Measurements from ENCODE around the gene CMC2.

The CMC2 gene

GRCh38 chr16:81014672-81015071, 8.0 kb upstream of the CMC2 start:
- no CpG with 5 or more reads among the region's 2 CpGs for WGBS (ENCODE audit: extremely low coverage, insufficient coverage, insufficient read length)
- Histone ChIP-seq H2AK5ac (ENCODE audit: low read length) (no peak overlapping the region), H3K14ac (ENCODE audit: low read length) (no peak overlapping the region), H4K91ac (ENCODE audit: low read depth, low read length) (no peak overlapping the region), H2BK12ac (ENCODE audit: low read length) (no peak overlapping the region), H2BK5ac (ENCODE audit: low read depth, low read length, poor library complexity) (no peak overlapping the region), H3K79me1 (ENCODE audit: low read length) (no peaks in the 10 kb centered on the region), H3K4me1 (ENCODE audit: control insufficient read depth in 1 of 2, insufficient read depth in 2 of 2, low read length in 2 of 2) (no peaks in the 10 kb centered on the region), H2AFZ (ENCODE audit: insufficient read depth, low read length, poor library complexity) (no peak overlapping the region), H3K18ac (ENCODE audit: low read length) (no peak overlapping the region), H3K79me2 (ENCODE audit: control insufficient read depth, insufficient read depth, low read length, poor library complexity) (no peaks in the 10 kb centered on the region), H3K4me2 (ENCODE audit: low read length) (no peak overlapping the region), H3K27ac (ENCODE audit: low read depth, low read length) (no peak overlapping the region), H3K23ac (ENCODE audit: low read length) (no peak overlapping the region), H3K4me3 (ENCODE audit: low read depth, low read length) (no peak overlapping the region), H3K27me3 (ENCODE audit: insufficient read depth, low read length) (no peaks in the 10 kb centered on the region), H3K9me3 (ENCODE audit: insufficient read depth, low read depth, low read length) (no peaks in the 10 kb centered on the region), H3K36me3 (ENCODE audit: control insufficient read depth in 1 of 2, insufficient read depth in 2 of 2, low read length in 2 of 2) (peaks cover 40 to 45% of the 10 kb centered on the region in 2 experiments), H4K12ac (ENCODE audit: low read depth, low read length) (no peak overlapping the region), H2BK120ac (ENCODE audit: insufficient read depth, low read length, poor library complexity) (no peak overlapping the region), H3K9ac (ENCODE audit: low read length) (no peak overlapping the region), H3K4ac (ENCODE audit: low read depth, low read length) (no peak overlapping the region), H4K8ac (ENCODE audit: low read depth, low read length) (no peak overlapping the region)
- DNase-seq, result no peak

- Histone ChIP-seq H3K27me3 (ENCODE audit: insufficient read depth, low read length) (no peaks in the 10 kb centered on the region), H3K4me1 (ENCODE audit: control insufficient read depth in 1 of 2, insufficient read depth in 2 of 2, low read length in 2 of 2) (peaks cover 0 to 3% of the 10 kb centered on the region in 2 experiments), H2AFZ (ENCODE audit: insufficient read depth, low read length, poor library complexity) (no peak overlapping the region), H3K36me3 (ENCODE audit: control insufficient read depth in 1 of 2, insufficient read depth in 2 of 2, low read length in 2 of 2) (peaks cover 29 to 34% of the 10 kb centered on the region in 2 experiments), H3K18ac (ENCODE audit: low read length) (no peak overlapping the region), H2BK12ac (ENCODE audit: low read length) (no peak overlapping the region), H2BK120ac (ENCODE audit: insufficient read depth, low read length, poor library complexity) (no peak overlapping the region), H2BK5ac (ENCODE audit: low read depth, low read length, poor library complexity) (no peak overlapping the region), H3K4me3 (ENCODE audit: low read depth, low read length) (no peak overlapping the region), H3K23ac (ENCODE audit: low read length) (no peak overlapping the region), H3K4me2 (ENCODE audit: low read length) (no peak overlapping the region), H3K27ac (ENCODE audit: low read depth, low read length) (no peak overlapping the region), H3K79me2 (ENCODE audit: control insufficient read depth, insufficient read depth, low read length, poor library complexity) (peaks cover under 1% of the 10 kb centered on the region), H2AK5ac (ENCODE audit: low read length) (no peak overlapping the region), H3K14ac (ENCODE audit: low read length) (no peak overlapping the region), H3K79me1 (ENCODE audit: low read length) (no peaks in the 10 kb centered on the region), H4K91ac (ENCODE audit: low read depth, low read length) (no peak overlapping the region), H3K4ac (ENCODE audit: low read depth, low read length) (no peak overlapping the region), H3K9ac (ENCODE audit: low read length) (no peak overlapping the region), H3K9me3 (ENCODE audit: insufficient read depth, low read depth, low read length) (no peaks in the 10 kb centered on the region), H4K12ac (ENCODE audit: low read depth, low read length) (no peak overlapping the region), H4K8ac (ENCODE audit: low read depth, low read length) (no peak overlapping the region)
- no CpG with 5 or more reads among the region's 3 CpGs for WGBS (ENCODE audit: extremely low coverage, insufficient coverage, insufficient read length)
- no peak for DNase-seq
Measured at GRCh38 chr16:81012974-81013373, 6.3 kb upstream of the CMC2 start.

- no peak overlapping the region for H3K18ac ChIP-seq (ENCODE audit: low read length)
- no peak overlapping the region for H2BK120ac ChIP-seq (ENCODE audit: insufficient read depth, low read length, poor library complexity)
- H2BK5ac ChIP-seq (ENCODE audit: low read depth, low read length, poor library complexity), result no peak overlapping the region
- H3K36me3 ChIP-seq (ENCODE audit: control insufficient read depth in 1 of 2, insufficient read depth in 2 of 2, low read length in 2 of 2), result peaks cover 11 to 13% of the 10 kb centered on the region in 2 experiments
- no CpG with 5 or more reads among the region's 12 CpGs for WGBS (ENCODE audit: extremely low coverage, insufficient coverage, insufficient read length)
- H2BK12ac ChIP-seq (ENCODE audit: low read length), result no peak overlapping the region
- peak overlapping the region; percentile 57 for H3K4ac ChIP-seq (ENCODE audit: low read depth, low read length)
- H3K4me3 ChIP-seq (ENCODE audit: low read depth, low read length), result no peak overlapping the region
- peaks cover 14% of the 10 kb centered on the region for H3K79me2 ChIP-seq (ENCODE audit: control insufficient read depth, insufficient read depth, low read length, poor library complexity)
- peaks cover 2 to 3% of the 10 kb centered on the region in 2 experiments for H3K4me1 ChIP-seq (ENCODE audit: control insufficient read depth in 1 of 2, insufficient read depth in 2 of 2, low read length in 2 of 2)
- no peak overlapping the region for H4K12ac ChIP-seq (ENCODE audit: low read depth, low read length)
- H3K27me3 ChIP-seq (ENCODE audit: insufficient read depth, low read length), result no peaks in the 10 kb centered on the region
- H3K27ac ChIP-seq (ENCODE audit: low read depth, low read length), result no peak overlapping the region
- H3K9ac ChIP-seq (ENCODE audit: low read length), result no peak overlapping the region
- no peaks in the 10 kb centered on the region for H3K9me3 ChIP-seq (ENCODE audit: insufficient read depth, low read depth, low read length)
- DNase-seq, result no peak
- peak overlapping the region; percentile 55 for H3K4me2 ChIP-seq (ENCODE audit: low read length)
- no peak overlapping the region for H4K8ac ChIP-seq (ENCODE audit: low read depth, low read length)
- H2AK5ac ChIP-seq (ENCODE audit: low read length), result no peak overlapping the region
- H4K91ac ChIP-seq (ENCODE audit: low read depth, low read length), result no peak overlapping the region
- H3K14ac ChIP-seq (ENCODE audit: low read length), result no peak overlapping the region
- no peak overlapping the region for H2AFZ ChIP-seq (ENCODE audit: insufficient read depth, low read length, poor library complexity)
- H3K23ac ChIP-seq (ENCODE audit: low read length), result no peak overlapping the region
- peaks cover 12% of the 10 kb centered on the region for H3K79me1 ChIP-seq (ENCODE audit: low read length)
Measured at GRCh38 chr16:81008505-81008789, 1.8 kb upstream of the CMC2 start.

GRCh38 chr16:81006211-81006812, 373 bp downstream of the CMC2 start:
- Histone ChIP-seq H3K4me3 (ENCODE audit: low read depth, low read length) (peak overlapping the region; percentile 92), H3K9me3 (ENCODE audit: insufficient read depth, low read depth, low read length) (no peaks in the 10 kb centered on the region), H2AFZ (ENCODE audit: insufficient read depth, low read length, poor library complexity) (peak overlapping the region; percentile 57), H4K91ac (ENCODE audit: low read depth, low read length) (peak overlapping the region; percentile 49), H2BK120ac (ENCODE audit: insufficient read depth, low read length, poor library complexity) (peak overlapping the region; percentile 69), H3K79me2 (ENCODE audit: control insufficient read depth, insufficient read depth, low read length, poor library complexity) (peaks cover 14% of the 10 kb centered on the region), H2BK5ac (ENCODE audit: low read depth, low read length, poor library complexity) (peak overlapping the region; percentile 79), H3K27ac (ENCODE audit: low read depth, low read length) (peak overlapping the region; percentile 86), H3K36me3 (ENCODE audit: control insufficient read depth in 1 of 2, insufficient read depth in 2 of 2, low read length in 2 of 2) (peaks cover 3 to 4% of the 10 kb centered on the region in 2 experiments), H2AK5ac (ENCODE audit: low read length) (peak overlapping the region; percentile 53), H4K8ac (ENCODE audit: low read depth, low read length) (peak overlapping the region; percentile 67), H3K23ac (ENCODE audit: low read length) (no peak overlapping the region), H3K18ac (ENCODE audit: low read length) (peak overlapping the region; percentile 81), H3K79me1 (ENCODE audit: low read length) (peaks cover 12% of the 10 kb centered on the region), H3K9ac (ENCODE audit: low read length) (peak overlapping the region; percentile 79), H2BK12ac (ENCODE audit: low read length) (no peak overlapping the region), H3K4me2 (ENCODE audit: low read length) (peak overlapping the region; percentile 55), H3K14ac (ENCODE audit: low read length) (peak overlapping the region; percentile 69), H4K12ac (ENCODE audit: low read depth, low read length) (peak overlapping the region; percentile 60), H3K27me3 (ENCODE audit: insufficient read depth, low read length) (no peaks in the 10 kb centered on the region), H3K4me1 (ENCODE audit: control insufficient read depth in 1 of 2, insufficient read depth in 2 of 2, low read length in 2 of 2) (peaks cover 2 to 3% of the 10 kb centered on the region in 2 experiments), H3K4ac (ENCODE audit: low read depth, low read length) (peak overlapping the region; percentile 76)
- WGBS (ENCODE audit: extremely low coverage, insufficient coverage, insufficient read length), result no CpG with 5 or more reads among the region's 50 CpGs
- peak; percentile 53 to 77 for DNase-seq
